Ishikawa (cell line): Measurements from ENCODE around the gene ZNF28.

ENCODE experiments used
- EGR1 ChIP-seq: IDR thresholded peaks from 2 replicates; pipeline ENCODE4 v1.6.1; 2012
- EP300 ChIP-seq: IDR thresholded peaks from 2 replicates; pipeline ENCODE4 v1.6.1; 2012; ENCODE audit warnings: borderline replicate concordance
- TAF1 ChIP-seq: IDR thresholded peaks from 2 replicates; pipeline ENCODE4 v1.6.1; 2012; ENCODE audit warnings: low read depth, mild to moderate bottlenecking
- TEAD4 ChIP-seq: IDR thresholded peaks from 2 replicates; pipeline ENCODE4 v1.6.1; 2012
- TF ChIP-seq, protein P1 (sequence below): IDR thresholded peaks from 2 replicates; pipeline ENCODE4 v1.6.1; 2012

DNA sequence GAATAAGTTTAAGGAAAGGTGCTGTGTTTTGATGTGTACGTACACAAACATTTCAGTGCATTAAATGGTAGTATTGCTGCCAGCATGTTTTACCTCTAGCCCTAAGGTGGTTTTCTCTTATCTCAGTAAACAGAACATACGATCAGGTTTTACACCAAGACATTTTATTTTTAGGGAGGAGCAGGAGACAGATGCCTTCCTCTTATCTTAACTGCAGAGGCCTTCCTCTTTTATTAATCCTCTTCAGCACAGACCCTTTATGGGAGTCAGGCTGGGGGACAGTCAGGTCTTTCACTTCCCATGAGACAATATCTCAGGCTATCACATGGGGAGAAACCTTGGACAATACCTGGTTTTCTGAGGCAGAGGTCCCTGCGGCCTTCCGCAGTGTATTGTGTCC is 71.7 kb downstream of the ZNF28 start:
- TF ChIP-seq, protein P1, sequence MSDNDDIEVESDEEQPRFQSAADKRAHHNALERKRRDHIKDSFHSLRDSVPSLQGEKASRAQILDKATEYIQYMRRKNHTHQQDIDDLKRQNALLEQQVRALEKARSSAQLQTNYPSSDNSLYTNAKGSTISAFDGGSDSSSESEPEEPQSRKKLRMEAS, result no peak
- TF ChIP-seq TAF1 (no peak), TEAD4 (no peak), EP300 (no peak), EGR1 (no peak)
